H9 (cell line): Measurements from ENCODE around the gene RPS8. TPM values are rescaled to one million over a fixed set of nuclear protein-coding genes. Genes with fewer than 3 reads are reported as not detected.

Experiments
- DNase-seq: peaks from one replicate; pipeline ENCODE4 v3.0.0-alpha.2; 2017
- H2AFZ ChIP-seq: one replicate; pipeline ENCODE4 v1.6.1; 2013; ENCODE audit warnings: mild to moderate bottlenecking, low read length, control low read depth, moderate library complexity
- H2AK5ac ChIP-seq: 2 replicates; pipeline ENCODE4 v1.6.1; 2013; ENCODE audit warnings: low read length, control low read depth, mixed read lengths; ENCODE audit not compliant: insufficient read length
- H2BK120ac ChIP-seq: one replicate; pipeline ENCODE4 v1.6.1; 2013; ENCODE audit warnings: low read depth, mild to moderate bottlenecking, low read length, control low read depth, inconsistent platforms; ENCODE audit not compliant: poor library complexity, severe bottlenecking
- H2BK12ac ChIP-seq: 2 replicates; pipeline ENCODE4 v1.6.1; 2013; ENCODE audit warnings: low read length, control low read depth, mixed read lengths, low read depth; ENCODE audit not compliant: insufficient read length
- H2BK15ac ChIP-seq: 2 replicates; pipeline ENCODE4 v1.6.1; 2013; ENCODE audit warnings: low read depth, low read length, control low read depth
- H2BK20ac ChIP-seq: one replicate; pipeline ENCODE4 v1.6.1; 2013; ENCODE audit warnings: low read depth, mild to moderate bottlenecking, low read length, control low read depth, inconsistent platforms; ENCODE audit not compliant: poor library complexity, severe bottlenecking
- H2BK5ac ChIP-seq: 2 replicates; pipeline ENCODE4 v1.6.1; 2013; ENCODE audit warnings: low read length, control low read depth, mixed read lengths; ENCODE audit not compliant: insufficient read length
- H3K14ac ChIP-seq: 2 replicates; pipeline ENCODE4 v1.6.1; 2013; ENCODE audit warnings: low read length, control low read depth; ENCODE audit not compliant: insufficient read depth
- H3K18ac ChIP-seq: 2 replicates; pipeline ENCODE4 v1.6.1; 2013; ENCODE audit warnings: low read depth, mild to moderate bottlenecking, mixed read lengths, low read length, control low read depth; ENCODE audit not compliant: insufficient read length
- H3K23ac ChIP-seq: 2 replicates; pipeline ENCODE4 v1.6.1; 2013; ENCODE audit warnings: low read length, control low read depth, mixed read lengths, low read depth; ENCODE audit not compliant: insufficient read length
- H3K23me2 ChIP-seq: 2 replicates; pipeline ENCODE4 v1.6.1; 2013; ENCODE audit warnings: low read depth, mild to moderate bottlenecking, mixed read lengths, low read length, control low read depth; ENCODE audit not compliant: insufficient read length, poor library complexity, severe bottlenecking
- H3K27ac ChIP-seq: 2 replicates; pipeline ENCODE4 v1.5.1; 2013; ENCODE audit warnings: low read length, control low read depth, mixed read lengths, low read depth; ENCODE audit not compliant: insufficient read length
- H3K27me3 ChIP-seq: 2 replicates; pipeline ENCODE4 v1.6.1; 2013; ENCODE audit warnings: low read length, control low read depth, inconsistent platforms; ENCODE audit not compliant: insufficient read depth
- H3K4ac ChIP-seq: 2 replicates; pipeline ENCODE4 v1.6.1; 2013; ENCODE audit warnings: low read depth, mild to moderate bottlenecking, control low read depth, inconsistent platforms, low read length, moderate library complexity
- H3K4me1 ChIP-seq: 2 replicates; pipeline ENCODE4 v1.6.1; 2013; ENCODE audit warnings: low read length, control low read depth, inconsistent platforms; ENCODE audit not compliant: insufficient read depth
- H3K4me2 ChIP-seq: 2 replicates; pipeline ENCODE4 v1.6.1; 2013; ENCODE audit warnings: low read length, control low read depth, mixed read lengths; ENCODE audit not compliant: insufficient read length, insufficient read depth
- H3K56ac ChIP-seq: 2 replicates; pipeline ENCODE4 v1.6.1; 2013; ENCODE audit warnings: low read depth, mild to moderate bottlenecking, mixed read lengths, low read length, control low read depth; ENCODE audit not compliant: insufficient read length
- H3K79me1 ChIP-seq: 2 replicates; pipeline ENCODE4 v1.6.1; 2013; ENCODE audit warnings: low read depth, mild to moderate bottlenecking, moderate library complexity, low read length, control low read depth, inconsistent platforms; ENCODE audit not compliant: insufficient read depth, poor library complexity, severe bottlenecking
- H3K79me2 ChIP-seq: 2 replicates; pipeline ENCODE4 v1.6.1; 2013; ENCODE audit warnings: low read length, control low read depth, inconsistent platforms; ENCODE audit not compliant: insufficient read depth
- H3K9ac ChIP-seq: 2 replicates; pipeline ENCODE4 v1.6.1; 2013; ENCODE audit warnings: low read length, control low read depth, mixed read lengths; ENCODE audit not compliant: insufficient read length; ENCODE audit errors: extremely low read depth
- H3K9me3 ChIP-seq: one replicate; pipeline ENCODE4 v1.6.1; 2013; ENCODE audit warnings: low read depth, low read length, inconsistent platforms; ENCODE audit not compliant: control insufficient read depth
- H3T11ph ChIP-seq: one replicate; pipeline ENCODE4 v1.6.1; 2013; ENCODE audit warnings: mild to moderate bottlenecking, low read length, control low read depth, inconsistent platforms
- H4K20me1 ChIP-seq: one replicate; pipeline ENCODE4 v1.6.1; 2013; ENCODE audit not compliant: control insufficient read depth, insufficient read length, insufficient read depth
- H4K5ac ChIP-seq: 2 replicates; pipeline ENCODE4 v1.6.1; 2013; ENCODE audit warnings: low read depth, mild to moderate bottlenecking, mixed read lengths, low read length, control low read depth; ENCODE audit not compliant: insufficient read length
- H4K8ac ChIP-seq: replicated peaks from 2 replicates; pipeline ENCODE4 v1.6.1; 2013; ENCODE audit warnings: low read length, control low read depth, mixed read lengths, low read depth; ENCODE audit not compliant: insufficient read length
- H4K91ac ChIP-seq: 2 replicates; pipeline ENCODE4 v1.6.1; 2013; ENCODE audit warnings: low read depth, mild to moderate bottlenecking, moderate library complexity, mixed read lengths, low read length, control low read depth; ENCODE audit not compliant: insufficient read length
- H3K27ac Mint-ChIP-seq, 3 experiments: 2 replicates in 2 of 3; 3 replicates in 1 of 3; pipeline ENCODE4 v1.8.0; 2020 to 2021; ENCODE audit warnings: mixed read lengths in 3 of 3, mild to moderate bottlenecking in 1 of 3, moderate library complexity in 1 of 3
- H3K27me3 Mint-ChIP-seq: 2 replicates; pipeline ENCODE4 v1.8.0; 2021; ENCODE audit warnings: low read depth, mild to moderate bottlenecking, moderate library complexity, mixed read lengths
- H3K36me3 Mint-ChIP-seq, 3 experiments: 2 replicates in 2 of 3; 3 replicates in 1 of 3; pipeline ENCODE4 v1.8.0; 2020 to 2021; ENCODE audit warnings: low read depth in 3 of 3, mixed read lengths in 3 of 3; ENCODE audit not compliant: insufficient read depth in 1 of 3
- H3K4me1 Mint-ChIP-seq, 2 experiments: 2 replicates each; pipeline ENCODE4 v1.8.0; 2020; ENCODE audit warnings: mixed read lengths in 2 of 2
- H3K4me3 Mint-ChIP-seq, 2 experiments: 2 replicates in 1 of 2; 3 replicates in 1 of 2; pipeline ENCODE4 v1.8.0; 2020 to 2021; ENCODE audit warnings: mild to moderate bottlenecking in 2 of 2, mixed read lengths in 2 of 2, moderate library complexity in 1 of 2
- H3K9me3 Mint-ChIP-seq, 2 experiments: 2 replicates in 1 of 2; 3 replicates in 1 of 2; pipeline ENCODE4 v1.8.0; 2020; ENCODE audit warnings: mild to moderate bottlenecking in 2 of 2, mixed read lengths in 2 of 2, moderate library complexity in 1 of 2
- WGBS: extraction: QIAGEN DNeasy Blood & Tissue Kit; methylation state at CpG from one replicate; pipeline ENCODE4 v1.1.7; 2013; ENCODE audit warnings: missing lambda C conversion rate, low lambda C conversion rate, mixed read lengths; ENCODE audit not compliant: insufficient read length; ENCODE audit errors: extremely low coverage; 5-methylcytosine and 5-hydroxymethylcytosine counted together
- total RNA-seq: library from RNA; stranded (reverse); gene quantifications from 2 replicates; pipeline ENCODE4 v1.2.1, GENCODE V29; 2021
- TF ChIP-seq, protein P1 (sequence below): fragments of 200-600 bp; sonication (generic); conservative IDR thresholded peaks from 3 replicates; pipeline ENCODE4 v1.8.0; 2021; ENCODE audit warnings: antibody characterized with exemption, mild to moderate bottlenecking

RPS8 gene
- total RNA-seq, 1 experiment from 2014 or later: 2,591 TPM

DNA sequence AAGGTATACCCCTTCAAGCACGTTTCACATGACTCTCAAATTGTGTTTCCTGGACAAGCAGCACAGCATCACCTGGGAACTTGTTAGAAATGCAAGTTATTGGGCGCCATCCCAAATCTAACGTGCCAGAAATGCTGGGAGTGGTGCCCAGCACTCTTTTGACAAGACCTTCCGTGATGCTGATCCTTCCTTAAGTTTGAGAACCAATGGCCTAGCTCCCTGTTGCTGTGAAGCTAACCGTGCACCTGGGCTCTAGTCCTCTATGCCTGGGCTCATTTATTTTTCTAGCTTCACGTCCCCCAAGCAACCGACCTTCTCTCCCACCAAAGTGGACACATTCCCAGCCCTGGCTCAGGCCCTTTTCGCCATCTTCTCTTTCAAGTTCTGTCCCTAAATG, 8.4 kb downstream of the RPS8 start:
- peaks cover 12% of the 10 kb centered on the region for H3K27me3 Mint-ChIP-seq
- no peak overlapping the region for H4K8ac ChIP-seq
- no peaks in the 10 kb centered on the region; a peak in 1 of 5 replicates for H3K9me3 Mint-ChIP-seq
- H2AFZ ChIP-seq: peak overlapping the region; percentile 18
- H3K9me3 ChIP-seq: no peaks in the 10 kb centered on the region
- peak overlapping the region; percentile 61 for H3K18ac ChIP-seq
- no peak overlapping the region for H3K23ac ChIP-seq
- H3K14ac ChIP-seq: peak overlapping the region; percentile 85; the same call in 1 of the 2 replicates
- no peaks in the 10 kb centered on the region for H3K4me1 ChIP-seq
- peaks cover 9% of the 10 kb centered on the region for H3K23me2 ChIP-seq
- H4K91ac ChIP-seq: no peak overlapping the region
- peak overlapping the region in 1 of 3 experiments; percentile 68; a peak in 1 of 7 replicates for H3K27ac Mint-ChIP-seq
- peaks cover 4 to 37% (median 21%) of the 10 kb centered on the region in 3 experiments for H3K36me3 Mint-ChIP-seq
- no peak overlapping the region for H2BK20ac ChIP-seq
- H2AK5ac ChIP-seq: no peak overlapping the region
- peak overlapping the region; percentile 48 for H3K9ac ChIP-seq
- no peaks in the 10 kb centered on the region for H3K27me3 ChIP-seq
- H3K4me2 ChIP-seq: peak overlapping the region; percentile 64
- no peak for DNase-seq
- no peak overlapping the region for H3K4ac ChIP-seq
- no peaks in the 10 kb centered on the region for H3K79me2 ChIP-seq
- H4K5ac ChIP-seq: no peak overlapping the region
- H2BK5ac ChIP-seq: no peak overlapping the region
- H2BK12ac ChIP-seq: peak overlapping the region; percentile 25
- no peaks in the 10 kb centered on the region for H4K20me1 ChIP-seq
- peak overlapping the region; percentile 62 to 65 for H3K4me3 Mint-ChIP-seq
- TF ChIP-seq, protein P1, sequence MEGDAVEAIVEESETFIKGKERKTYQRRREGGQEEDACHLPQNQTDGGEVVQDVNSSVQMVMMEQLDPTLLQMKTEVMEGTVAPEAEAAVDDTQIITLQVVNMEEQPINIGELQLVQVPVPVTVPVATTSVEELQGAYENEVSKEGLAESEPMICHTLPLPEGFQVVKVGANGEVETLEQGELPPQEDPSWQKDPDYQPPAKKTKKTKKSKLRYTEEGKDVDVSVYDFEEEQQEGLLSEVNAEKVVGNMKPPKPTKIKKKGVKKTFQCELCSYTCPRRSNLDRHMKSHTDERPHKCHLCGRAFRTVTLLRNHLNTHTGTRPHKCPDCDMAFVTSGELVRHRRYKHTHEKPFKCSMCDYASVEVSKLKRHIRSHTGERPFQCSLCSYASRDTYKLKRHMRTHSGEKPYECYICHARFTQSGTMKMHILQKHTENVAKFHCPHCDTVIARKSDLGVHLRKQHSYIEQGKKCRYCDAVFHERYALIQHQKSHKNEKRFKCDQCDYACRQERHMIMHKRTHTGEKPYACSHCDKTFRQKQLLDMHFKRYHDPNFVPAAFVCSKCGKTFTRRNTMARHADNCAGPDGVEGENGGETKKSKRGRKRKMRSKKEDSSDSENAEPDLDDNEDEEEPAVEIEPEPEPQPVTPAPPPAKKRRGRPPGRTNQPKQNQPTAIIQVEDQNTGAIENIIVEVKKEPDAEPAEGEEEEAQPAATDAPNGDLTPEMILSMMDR: no peak
- H3T11ph ChIP-seq: peak overlapping the region; percentile 57
- no peak overlapping the region for H2BK15ac ChIP-seq
- H2BK120ac ChIP-seq: no peak overlapping the region
- no peak overlapping the region for H3K27ac ChIP-seq
- H3K4me1 Mint-ChIP-seq: peaks cover 22 to 29% of the 10 kb centered on the region in 2 experiments
- no peak overlapping the region for H3K56ac ChIP-seq
- no peaks in the 10 kb centered on the region for H3K79me1 ChIP-seq
- WGBS: no CpG with 5 or more reads among the region's 8 CpGs
